ENCODE measurements around the gene ECE1. TPM values are rescaled to one million over a fixed set of nuclear protein-coding genes. Genes with fewer than 3 reads are reported as not detected.

ECE1 gene
- total and polyA plus RNA-seq, 2 of the 13 experiments (the other 11 are each of a cell fraction or from before 2014, with no cell fraction given): 13.5 to 21.2 TPM

DNA sequence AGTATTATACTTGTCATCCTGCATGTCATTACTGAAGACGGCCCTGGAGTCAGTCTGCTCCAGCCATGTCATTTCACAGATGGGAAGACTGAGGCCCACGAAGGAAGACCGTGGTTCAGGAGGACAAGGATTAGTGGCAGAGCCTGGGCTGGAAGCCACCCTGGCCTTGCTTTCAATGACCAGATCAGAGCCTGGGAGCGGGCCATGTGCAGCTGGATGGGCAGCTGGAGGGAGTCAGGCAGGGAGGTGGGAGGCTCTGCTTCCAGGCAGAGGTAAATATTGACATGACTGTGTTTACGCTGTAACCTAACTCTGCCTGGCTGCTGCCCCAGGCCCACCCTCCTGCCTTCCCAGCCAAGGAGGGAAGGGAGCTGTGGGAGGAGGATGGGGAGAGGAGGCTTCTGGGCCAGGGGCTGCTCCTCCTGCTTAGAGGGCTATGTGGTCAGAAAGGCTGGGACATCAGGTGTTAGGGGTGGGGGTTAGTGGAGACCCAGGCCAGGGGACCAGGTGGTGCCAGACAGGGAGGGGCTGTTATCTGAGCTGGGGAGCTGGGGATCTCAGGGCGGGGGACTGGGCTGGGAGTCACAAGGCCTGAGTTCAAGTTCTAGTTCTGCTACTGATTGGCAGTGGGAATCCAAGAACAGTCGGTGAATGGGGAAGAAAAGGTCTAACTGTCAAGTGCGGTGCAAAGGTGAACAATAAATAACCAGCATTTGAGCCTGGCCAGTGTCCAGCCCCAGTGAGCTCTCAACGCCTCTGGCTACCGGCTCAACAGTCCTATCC, 48.5 kb upstream of the ECE1 start (continued):
- TF ChIP-seq, protein P1, sequence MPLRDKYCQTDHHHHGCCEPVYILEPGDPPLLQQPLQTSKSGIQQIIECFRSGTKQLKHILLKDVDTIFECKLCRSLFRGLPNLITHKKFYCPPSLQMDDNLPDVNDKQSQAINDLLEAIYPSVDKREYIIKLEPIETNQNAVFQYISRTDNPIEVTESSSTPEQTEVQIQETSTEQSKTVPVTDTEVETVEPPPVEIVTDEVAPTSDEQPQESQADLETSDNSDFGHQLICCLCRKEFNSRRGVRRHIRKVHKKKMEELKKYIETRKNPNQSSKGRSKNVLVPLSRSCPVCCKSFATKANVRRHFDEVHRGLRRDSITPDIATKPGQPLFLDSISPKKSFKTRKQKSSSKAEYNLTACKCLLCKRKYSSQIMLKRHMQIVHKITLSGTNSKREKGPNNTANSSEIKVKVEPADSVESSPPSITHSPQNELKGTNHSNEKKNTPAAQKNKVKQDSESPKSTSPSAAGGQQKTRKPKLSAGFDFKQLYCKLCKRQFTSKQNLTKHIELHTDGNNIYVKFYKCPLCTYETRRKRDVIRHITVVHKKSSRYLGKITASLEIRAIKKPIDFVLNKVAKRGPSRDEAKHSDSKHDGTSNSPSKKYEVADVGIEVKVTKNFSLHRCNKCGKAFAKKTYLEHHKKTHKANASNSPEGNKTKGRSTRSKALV (CRISPR knock-in tag; IDR thresholded peaks at IDR 0.05): no peak
- TF ChIP-seq ZNF34 (CRISPR knock-in tag; IDR thresholded peaks at IDR 0.05; ENCODE audit: borderline replicate concordance): no peak
- no peak for TF ChIP-seq HOXA7 (CRISPR knock-in tag; IDR thresholded peaks at IDR 0.05)
- TF ChIP-seq, protein P2, sequence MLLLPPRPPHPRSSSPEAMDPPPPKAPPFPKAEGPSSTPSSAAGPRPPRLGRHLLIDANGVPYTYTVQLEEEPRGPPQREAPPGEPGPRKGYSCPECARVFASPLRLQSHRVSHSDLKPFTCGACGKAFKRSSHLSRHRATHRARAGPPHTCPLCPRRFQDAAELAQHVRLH (CRISPR knock-in tag; IDR thresholded peaks at IDR 0.05; ENCODE audit: borderline replicate concordance, low read depth): peak; percentile 72; the same call in 1 of the 2 replicates
- TF ChIP-seq, protein P3, sequence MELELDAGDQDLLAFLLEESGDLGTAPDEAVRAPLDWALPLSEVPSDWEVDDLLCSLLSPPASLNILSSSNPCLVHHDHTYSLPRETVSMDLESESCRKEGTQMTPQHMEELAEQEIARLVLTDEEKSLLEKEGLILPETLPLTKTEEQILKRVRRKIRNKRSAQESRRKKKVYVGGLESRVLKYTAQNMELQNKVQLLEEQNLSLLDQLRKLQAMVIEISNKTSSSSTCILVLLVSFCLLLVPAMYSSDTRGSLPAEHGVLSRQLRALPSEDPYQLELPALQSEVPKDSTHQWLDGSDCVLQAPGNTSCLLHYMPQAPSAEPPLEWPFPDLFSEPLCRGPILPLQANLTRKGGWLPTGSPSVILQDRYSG (CRISPR knock-in tag; IDR thresholded peaks at IDR 0.05): no peak
- TF ChIP-seq KDM4B (CRISPR knock-in tag; IDR thresholded peaks at IDR 0.05): peak; percentile 70; the same call in 1 of the 2 replicates
- peak; percentile 97 for TF ChIP-seq RARA (CRISPR knock-in tag; IDR thresholded peaks at IDR 0.05)
- TF ChIP-seq MTA3 (CRISPR knock-in tag; IDR thresholded peaks at IDR 0.05): no peak
- no peak for TF ChIP-seq POLR2AphosphoS5 (IDR thresholded peaks at IDR 0.05; ENCODE audit: low read depth, low read length)
- no peak for TF ChIP-seq ZNF761 (CRISPR knock-in tag; conservative IDR thresholded peaks at IDR 0.05)
- TF ChIP-seq, protein P4, sequence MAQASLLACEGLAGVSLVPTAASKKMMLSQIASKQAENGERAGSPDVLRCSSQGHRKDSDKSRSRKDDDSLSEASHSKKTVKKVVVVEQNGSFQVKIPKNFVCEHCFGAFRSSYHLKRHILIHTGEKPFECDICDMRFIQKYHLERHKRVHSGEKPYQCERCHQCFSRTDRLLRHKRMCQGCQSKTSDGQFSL (CRISPR knock-in tag; IDR thresholded peaks at IDR 0.05): no peak
- TF ChIP-seq, protein P5, sequence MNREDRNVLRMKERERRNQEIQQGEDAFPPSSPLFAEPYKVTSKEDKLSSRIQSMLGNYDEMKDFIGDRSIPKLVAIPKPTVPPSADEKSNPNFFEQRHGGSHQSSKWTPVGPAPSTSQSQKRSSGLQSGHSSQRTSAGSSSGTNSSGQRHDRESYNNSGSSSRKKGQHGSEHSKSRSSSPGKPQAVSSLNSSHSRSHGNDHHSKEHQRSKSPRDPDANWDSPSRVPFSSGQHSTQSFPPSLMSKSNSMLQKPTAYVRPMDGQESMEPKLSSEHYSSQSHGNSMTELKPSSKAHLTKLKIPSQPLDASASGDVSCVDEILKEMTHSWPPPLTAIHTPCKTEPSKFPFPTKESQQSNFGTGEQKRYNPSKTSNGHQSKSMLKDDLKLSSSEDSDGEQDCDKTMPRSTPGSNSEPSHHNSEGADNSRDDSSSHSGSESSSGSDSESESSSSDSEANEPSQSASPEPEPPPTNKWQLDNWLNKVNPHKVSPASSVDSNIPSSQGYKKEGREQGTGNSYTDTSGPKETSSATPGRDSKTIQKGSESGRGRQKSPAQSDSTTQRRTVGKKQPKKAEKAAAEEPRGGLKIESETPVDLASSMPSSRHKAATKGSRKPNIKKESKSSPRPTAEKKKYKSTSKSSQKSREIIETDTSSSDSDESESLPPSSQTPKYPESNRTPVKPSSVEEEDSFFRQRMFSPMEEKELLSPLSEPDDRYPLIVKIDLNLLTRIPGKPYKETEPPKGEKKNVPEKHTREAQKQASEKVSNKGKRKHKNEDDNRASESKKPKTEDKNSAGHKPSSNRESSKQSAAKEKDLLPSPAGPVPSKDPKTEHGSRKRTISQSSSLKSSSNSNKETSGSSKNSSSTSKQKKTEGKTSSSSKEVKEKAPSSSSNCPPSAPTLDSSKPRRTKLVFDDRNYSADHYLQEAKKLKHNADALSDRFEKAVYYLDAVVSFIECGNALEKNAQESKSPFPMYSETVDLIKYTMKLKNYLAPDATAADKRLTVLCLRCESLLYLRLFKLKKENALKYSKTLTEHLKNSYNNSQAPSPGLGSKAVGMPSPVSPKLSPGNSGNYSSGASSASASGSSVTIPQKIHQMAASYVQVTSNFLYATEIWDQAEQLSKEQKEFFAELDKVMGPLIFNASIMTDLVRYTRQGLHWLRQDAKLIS (CRISPR knock-in tag; IDR thresholded peaks at IDR 0.05): no peak
- no peak for TF ChIP-seq GTF2F1 (IDR thresholded peaks at IDR 0.05; ENCODE audit: low read length)
- peak; percentile 81 for TF ChIP-seq FOSL2 (CRISPR knock-in tag; IDR thresholded peaks at IDR 0.05)
- no peak for TF ChIP-seq ZNF674 (CRISPR knock-in tag; IDR thresholded peaks at IDR 0.05; ENCODE audit: low read depth)
- TF ChIP-seq, protein P6, sequence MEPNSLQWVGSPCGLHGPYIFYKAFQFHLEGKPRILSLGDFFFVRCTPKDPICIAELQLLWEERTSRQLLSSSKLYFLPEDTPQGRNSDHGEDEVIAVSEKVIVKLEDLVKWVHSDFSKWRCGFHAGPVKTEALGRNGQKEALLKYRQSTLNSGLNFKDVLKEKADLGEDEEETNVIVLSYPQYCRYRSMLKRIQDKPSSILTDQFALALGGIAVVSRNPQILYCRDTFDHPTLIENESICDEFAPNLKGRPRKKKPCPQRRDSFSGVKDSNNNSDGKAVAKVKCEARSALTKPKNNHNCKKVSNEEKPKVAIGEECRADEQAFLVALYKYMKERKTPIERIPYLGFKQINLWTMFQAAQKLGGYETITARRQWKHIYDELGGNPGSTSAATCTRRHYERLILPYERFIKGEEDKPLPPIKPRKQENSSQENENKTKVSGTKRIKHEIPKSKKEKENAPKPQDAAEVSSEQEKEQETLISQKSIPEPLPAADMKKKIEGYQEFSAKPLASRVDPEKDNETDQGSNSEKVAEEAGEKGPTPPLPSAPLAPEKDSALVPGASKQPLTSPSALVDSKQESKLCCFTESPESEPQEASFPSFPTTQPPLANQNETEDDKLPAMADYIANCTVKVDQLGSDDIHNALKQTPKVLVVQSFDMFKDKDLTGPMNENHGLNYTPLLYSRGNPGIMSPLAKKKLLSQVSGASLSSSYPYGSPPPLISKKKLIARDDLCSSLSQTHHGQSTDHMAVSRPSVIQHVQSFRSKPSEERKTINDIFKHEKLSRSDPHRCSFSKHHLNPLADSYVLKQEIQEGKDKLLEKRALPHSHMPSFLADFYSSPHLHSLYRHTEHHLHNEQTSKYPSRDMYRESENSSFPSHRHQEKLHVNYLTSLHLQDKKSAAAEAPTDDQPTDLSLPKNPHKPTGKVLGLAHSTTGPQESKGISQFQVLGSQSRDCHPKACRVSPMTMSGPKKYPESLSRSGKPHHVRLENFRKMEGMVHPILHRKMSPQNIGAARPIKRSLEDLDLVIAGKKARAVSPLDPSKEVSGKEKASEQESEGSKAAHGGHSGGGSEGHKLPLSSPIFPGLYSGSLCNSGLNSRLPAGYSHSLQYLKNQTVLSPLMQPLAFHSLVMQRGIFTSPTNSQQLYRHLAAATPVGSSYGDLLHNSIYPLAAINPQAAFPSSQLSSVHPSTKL (CRISPR knock-in tag; IDR thresholded peaks at IDR 0.05): peak; percentile 91
- TF ChIP-seq KAT8 (CRISPR knock-in tag; IDR thresholded peaks at IDR 0.05): peak; percentile 58; the same call in 1 of the 2 replicates
- peak; percentile 91 for TF ChIP-seq ERF (CRISPR knock-in tag; IDR thresholded peaks at IDR 0.05)
- TF ChIP-seq IKZF1 (IDR thresholded peaks at IDR 0.05): no peak
- no peak for TF ChIP-seq NCOA1 (CRISPR knock-in tag; IDR thresholded peaks at IDR 0.05)

Measured in HepG2 (cell line).